GM19463 (cell line): Measurements from ENCODE around the gene BAIAP2L2.
"Not testable (repeated sequence)": the region's sequence is repeated elsewhere in the genome, so short reads cannot be mapped to it uniquely, and the experiment has no call there.

Source experiments
- ATAC-seq: cut with Tn5 transposase; IDR thresholded peaks from one replicate; pipeline ENCODE4 v1.9.1; 2021; ENCODE audit warnings: mild to moderate bottlenecking, moderate library complexity; ENCODE audit not compliant: unreplicated experiment

The BAIAP2L2 gene

DNA sequence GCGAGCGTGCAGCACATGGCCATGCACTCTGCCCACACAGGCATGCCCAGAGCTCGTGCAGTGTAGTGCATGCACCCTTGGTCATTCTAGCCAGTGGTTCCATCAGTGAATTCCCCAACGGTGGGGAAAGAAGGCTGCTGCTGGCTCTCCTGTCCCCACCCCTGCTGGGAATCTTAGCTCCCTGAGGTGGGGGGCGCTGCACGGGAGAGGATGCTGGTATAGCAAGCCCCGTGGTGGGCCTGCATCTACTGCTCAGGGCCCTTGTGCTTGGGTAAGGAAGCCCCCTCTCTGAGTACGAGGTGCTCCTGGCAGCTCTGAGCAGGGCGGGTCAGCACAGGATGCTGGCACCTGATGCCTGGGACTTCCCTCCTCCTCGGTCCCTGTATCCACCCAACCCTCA lies 18.5 kb upstream of the BAIAP2L2 start:
- ATAC-seq = no peak

DNA sequence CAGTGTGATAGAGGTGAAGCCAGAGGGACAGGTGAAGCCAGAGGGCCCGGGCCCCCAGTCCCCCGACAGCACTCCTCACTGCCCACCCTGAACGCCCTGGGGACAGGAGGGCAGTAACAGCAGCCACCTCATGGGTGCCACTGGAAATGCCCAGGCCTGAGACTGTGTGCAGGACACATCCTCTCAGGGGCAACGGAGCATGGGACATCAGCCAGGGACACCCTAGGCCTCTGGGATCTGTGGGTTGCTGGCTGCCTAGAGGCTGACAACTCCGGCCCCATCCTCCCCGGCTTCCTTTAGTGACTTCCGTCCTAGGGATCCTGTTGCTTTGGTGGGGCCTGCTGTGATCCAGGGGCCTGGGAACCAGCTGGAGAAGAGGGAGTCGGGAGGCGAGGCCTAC lies 17.4 kb upstream of the BAIAP2L2 start:
- ATAC-seq = no peak

- ATAC-seq = no peak
Measured at GRCh38 chr22:38126928-38127668, 16.6 kb upstream of the BAIAP2L2 start.

- ATAC-seq = no peak
Measured at GRCh38 chr22:38125751-38126201, 15.3 kb upstream of the BAIAP2L2 start.

DNA sequence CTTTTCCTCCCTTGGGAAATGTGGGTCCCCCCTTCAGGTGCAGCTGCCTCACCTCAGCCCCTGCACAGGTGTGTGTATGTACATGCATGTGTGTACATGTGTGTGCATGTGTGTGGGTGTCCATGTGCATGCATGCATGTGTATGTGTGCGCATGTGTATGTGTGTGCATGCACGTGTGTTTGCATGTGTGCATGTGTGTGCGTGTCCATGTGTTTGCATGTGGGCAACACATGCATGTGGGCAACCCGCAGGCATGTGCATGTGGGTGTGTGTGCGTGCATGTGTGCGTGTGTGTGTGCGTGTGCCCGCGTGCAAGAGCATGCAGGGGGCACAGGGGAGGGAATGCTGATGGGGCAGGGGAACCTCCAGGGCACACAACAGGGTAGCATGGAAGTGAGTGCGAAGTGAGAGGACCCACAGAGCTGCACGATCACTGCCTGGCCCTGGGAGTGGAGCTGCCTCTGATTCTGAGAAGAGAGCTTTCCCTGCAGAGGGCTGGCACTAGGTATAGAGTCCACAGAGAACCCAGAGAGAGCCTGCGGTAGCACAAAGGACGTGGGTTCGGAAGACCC lies 14.6 kb upstream of the BAIAP2L2 start:
- no peak for ATAC-seq

- no peak for ATAC-seq
Measured at GRCh38 chr22:38124236-38124974, 13.9 kb upstream of the BAIAP2L2 start.

GRCh38 chr22:38122616-38123015 lies 12.1 kb upstream of the BAIAP2L2 start:
- no peak for ATAC-seq

GRCh38 chr22:38120359-38121110 lies 10.1 kb upstream of the BAIAP2L2 start:
- no peak for ATAC-seq

GRCh38 chr22:38118747-38119146 lies 8.3 kb upstream of the BAIAP2L2 start:
- ATAC-seq = not testable (repeated sequence)

- no peak for ATAC-seq
Measured at GRCh38 chr22:38118182-38118581, 7.7 kb upstream of the BAIAP2L2 start.

DNA sequence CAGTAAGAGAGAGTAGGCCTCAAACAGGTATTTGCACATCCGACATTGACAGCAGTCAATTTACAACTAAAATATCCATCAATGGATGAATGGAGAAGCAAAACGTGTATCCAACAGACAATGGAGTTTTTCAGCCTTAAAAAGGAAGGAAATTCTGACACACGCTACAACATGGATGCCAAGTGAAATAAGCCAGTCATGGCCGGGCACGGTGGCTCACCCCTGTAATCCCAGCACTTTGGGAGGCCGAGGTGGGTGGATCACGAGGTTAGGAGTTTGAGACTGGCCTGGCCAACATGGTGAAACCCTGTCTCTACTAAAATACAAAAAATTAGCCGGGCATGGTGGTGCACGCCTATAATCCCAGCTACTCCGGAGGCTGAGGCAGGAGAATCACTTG lies 7.1 kb upstream of the BAIAP2L2 start:
- ATAC-seq = not testable (repeated sequence)

GRCh38 chr22:38115423-38116205 lies 5.1 kb upstream of the BAIAP2L2 start:
- ATAC-seq = no peak

DNA sequence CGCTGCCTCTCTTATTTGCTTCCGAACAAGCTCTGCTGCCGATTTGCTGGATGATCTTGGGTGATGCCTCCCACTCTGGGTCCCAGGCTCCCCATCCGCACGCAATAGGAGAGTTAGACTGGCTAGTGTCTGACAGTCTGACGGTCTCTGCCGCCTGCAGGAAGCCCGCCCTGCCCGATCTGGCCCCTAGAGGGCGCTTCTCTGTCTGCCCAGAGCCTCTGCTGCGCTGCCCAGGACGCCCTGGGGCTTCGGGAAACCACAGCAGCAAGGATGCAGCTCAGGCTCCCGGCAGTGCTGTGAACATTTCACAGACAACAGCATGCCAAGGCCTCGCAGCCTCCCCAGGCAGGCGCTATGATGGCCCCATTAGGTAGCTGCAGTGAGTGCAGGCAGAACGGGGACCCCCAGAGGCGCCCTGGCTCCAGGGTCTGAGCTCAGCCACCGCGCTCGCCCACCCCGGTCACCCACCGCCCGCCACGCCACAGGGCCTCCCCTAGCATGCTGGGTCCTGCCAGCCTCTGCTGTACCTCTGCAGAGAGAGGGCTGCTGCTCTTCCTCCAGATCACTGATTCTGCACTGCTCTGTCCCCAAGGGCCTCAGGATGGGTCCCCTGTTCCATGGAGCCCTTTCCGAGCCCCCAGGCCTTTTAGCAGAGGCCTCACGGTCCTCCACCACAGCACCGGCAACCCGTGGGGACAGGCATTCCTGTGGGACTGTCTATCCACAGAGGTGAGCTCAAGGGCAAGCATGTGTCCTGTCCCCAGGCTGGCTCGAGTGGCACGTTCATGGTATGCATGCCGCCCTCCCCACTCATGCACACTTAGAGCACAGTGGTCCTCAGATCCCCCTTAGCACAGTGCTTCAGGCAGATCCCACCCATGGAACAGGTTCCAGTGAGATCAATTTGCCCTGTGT lies 4.3 kb upstream of the BAIAP2L2 start:
- ATAC-seq = no peak

DNA sequence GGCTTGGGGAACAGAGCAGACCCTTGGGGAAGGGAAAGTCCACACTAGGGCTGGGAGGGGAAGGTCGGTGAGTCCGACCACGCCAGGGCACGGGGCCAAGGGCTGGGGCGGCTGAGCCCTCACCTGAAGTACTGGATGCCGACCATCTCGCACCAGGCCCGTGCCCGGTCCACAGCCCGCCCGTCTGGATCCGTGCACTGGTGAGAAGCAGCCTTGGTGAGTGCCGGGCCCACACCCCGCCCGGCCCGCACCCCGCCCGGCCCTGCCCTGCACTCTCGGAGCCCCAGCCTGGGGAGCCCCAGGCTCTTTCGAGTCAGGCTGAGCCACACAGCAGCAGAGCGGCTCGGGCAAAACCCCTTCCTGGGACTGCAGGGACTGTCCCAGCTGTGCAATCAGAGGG lies 1.9 kb upstream of the BAIAP2L2 start:
- ATAC-seq = no peak

DNA sequence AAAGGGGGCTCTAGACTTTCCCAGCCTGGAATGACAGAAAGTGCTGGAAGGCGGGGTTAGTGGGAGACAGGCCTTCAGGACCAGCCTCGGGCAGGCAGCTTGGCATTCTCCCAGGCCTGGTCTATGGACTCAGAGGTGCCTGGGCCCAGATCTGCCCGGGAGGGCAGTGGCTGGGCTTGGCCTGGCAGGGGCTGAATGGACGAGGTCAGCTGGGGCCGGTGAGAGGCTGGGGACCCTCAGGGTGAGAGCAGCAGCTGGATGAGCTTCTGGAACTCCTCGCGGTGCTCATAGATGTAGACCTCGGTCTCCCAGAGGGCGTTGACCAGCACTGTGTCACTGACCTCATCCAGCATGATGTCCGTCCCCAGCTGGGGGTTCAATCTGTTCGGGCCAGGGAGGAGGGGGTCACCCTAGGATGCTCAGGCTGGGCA lies 1.5 kb upstream of the BAIAP2L2 start:
- ATAC-seq = no peak

DNA sequence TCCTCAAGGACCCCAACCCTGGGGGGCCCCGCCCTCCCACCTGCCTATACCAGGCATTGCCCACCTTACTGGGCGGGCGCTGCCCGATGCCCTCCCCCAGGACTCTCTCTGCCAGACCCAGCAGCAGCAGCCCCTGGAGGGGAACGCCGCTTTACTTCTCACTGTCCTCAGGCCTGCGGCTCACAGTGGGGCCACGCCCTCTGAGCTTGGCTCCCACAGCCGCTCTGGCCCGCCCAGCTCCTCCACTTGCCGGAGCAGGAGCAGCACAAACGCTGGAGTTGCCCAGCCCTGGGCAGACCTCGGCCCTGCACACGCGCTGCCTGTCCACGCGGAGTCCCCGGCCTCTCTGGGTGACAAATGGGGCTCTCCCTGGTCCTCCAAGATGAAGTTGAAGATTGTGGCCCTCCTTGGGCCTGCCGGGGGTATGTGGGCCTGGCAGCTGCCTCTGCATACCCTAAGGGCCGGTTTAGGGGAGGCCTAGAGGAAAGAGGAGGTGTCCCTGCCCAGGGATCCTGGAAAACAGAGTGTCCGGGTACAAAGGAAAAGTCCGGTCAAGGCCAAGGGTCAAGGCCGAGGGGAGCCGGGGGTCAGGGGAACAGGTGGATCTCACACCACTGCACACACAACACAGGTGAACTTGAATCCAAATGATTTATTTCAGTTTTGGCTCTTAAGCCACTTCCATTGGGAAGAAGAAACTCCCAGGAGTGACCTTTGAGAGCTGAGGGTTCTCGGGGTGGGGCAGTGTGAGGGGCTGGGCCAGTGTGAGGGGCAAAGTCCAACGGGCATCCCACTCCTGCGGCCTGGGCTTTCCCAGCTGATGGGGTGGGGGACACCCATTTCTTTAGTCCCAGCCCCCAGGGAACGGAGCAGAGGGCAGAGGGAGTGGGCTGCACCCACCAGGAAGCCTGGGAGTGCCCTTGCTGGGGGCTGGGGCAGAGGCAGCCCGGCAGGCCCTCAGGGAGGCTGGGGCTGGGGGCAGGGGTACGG lies 674 bp upstream of the BAIAP2L2 start:
- no peak for ATAC-seq

DNA sequence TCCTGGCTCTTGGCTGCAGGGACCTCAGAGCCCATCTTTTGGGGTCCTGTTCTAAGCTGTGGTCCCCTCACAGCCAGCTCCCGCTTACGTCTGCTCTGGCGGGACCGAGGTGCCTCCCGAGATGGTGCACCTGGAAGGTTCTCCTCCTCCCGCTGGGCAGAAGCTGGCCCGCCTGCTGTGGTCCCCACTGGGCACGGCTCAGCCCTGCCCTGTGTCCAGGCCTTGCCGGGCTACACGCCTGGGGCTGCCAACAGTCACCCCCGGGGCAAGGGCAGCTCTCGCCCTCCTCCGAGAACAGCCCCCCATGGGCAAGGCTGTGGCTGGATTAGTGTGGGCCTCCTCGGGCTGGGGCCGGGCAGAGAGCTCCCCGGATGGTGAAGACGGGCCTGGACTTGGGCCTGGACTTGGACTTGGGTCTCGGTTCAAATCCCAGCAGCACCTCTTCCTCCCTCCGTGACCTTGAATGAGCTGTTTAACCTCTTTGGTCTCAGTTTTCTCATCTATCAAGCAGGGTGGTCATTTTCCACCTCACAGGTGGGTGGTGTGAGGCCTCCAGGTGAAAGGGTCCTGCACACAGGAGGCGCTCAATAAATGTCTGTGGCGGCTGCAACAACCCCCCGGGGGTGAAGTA lies 998 bp downstream of the BAIAP2L2 start:
- no peak for ATAC-seq
